ENCODE data around the gene SCD5. TPM values are rescaled to one million over a fixed set of nuclear protein-coding genes. Genes with fewer than 3 reads are reported as not detected.

The SCD5 gene
- total and polyA plus RNA-seq, 2 of the 4 experiments (the other 2 are of a cell fraction) = 12.4 to 13.5 TPM

DNA sequence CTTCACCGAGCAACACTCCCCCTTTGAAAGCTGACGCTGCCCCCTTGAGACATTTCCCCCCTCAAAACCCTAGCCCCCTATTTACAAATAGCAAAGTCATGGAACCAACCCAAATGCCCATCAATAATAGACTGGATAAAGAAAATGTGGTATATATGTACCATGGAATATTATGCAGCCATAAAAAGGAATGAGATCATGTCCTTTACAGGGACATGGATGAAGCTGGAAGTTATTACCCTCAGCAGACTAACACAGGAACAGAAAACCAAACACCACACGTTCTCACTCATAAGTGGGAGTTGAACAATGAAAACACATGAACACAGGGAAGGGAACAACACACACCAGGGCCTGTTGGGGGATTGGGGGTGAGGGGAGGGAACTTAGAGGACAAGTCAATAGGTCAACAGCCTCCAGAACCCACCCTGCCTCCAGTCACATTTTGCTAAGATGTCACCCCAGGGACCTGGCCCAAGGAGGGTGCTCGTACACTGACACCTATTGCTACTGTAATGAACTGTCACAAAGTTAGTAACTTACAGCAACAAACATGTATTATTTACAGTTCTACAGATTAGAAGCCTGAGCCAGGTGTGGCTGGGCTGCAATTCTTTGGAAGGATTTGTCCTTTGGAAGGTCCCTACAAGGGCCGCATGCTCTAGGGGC, 20.6 kb downstream of the SCD5 start:
- intact Hi-C loops (cut with micrococcal nuclease) = no loop called here

More for the DNA sequence above, 20.6 kb downstream of the SCD5 start:
- Histone ChIP-seq H3K4me1 (ENCODE audit: control insufficient read depth, insufficient read depth, low read length) (peaks cover 17% of the 10 kb centered on the region), H3K23ac (ENCODE audit: low read depth, low read length) (no peak overlapping the region), H3K9ac (ENCODE audit: low read depth, low read length) (no peak overlapping the region), H3K4ac (ENCODE audit: low read depth, low read length) (no peak overlapping the region), H2BK20ac (ENCODE audit: low read depth, low read length) (no peak overlapping the region), H4K20me1 (ENCODE audit: insufficient read depth, low read length) (peaks cover 5% of the 10 kb centered on the region), H3K9me1 (ENCODE audit: insufficient read depth, low read length) (peaks cover 15% of the 10 kb centered on the region; the same call in 1 of the 2 replicates), H4K8ac (ENCODE audit: low read depth in 2 of 2, low read length in 2 of 2) (no peak overlapping the region), H3K9me3 (ENCODE audit: control insufficient read depth, insufficient read depth, low read length) (no peaks in the 10 kb centered on the region), H4K5ac (ENCODE audit: low read depth, low read length) (no peak overlapping the region), H2BK15ac (ENCODE audit: low read depth, low read length) (no peak overlapping the region), H2AFZ (replicated peaks; ENCODE audit: low read length, poor library complexity) (no peak overlapping the region), H3K4me3 (ENCODE audit: insufficient read depth, low read depth, low read length) (no peak overlapping the region), H3K18ac (ENCODE audit: low read depth, low read length) (no peak overlapping the region), H2AK9ac (replicated peaks; ENCODE audit: low read depth, low read length, poor library complexity) (no peak overlapping the region), H4K91ac (ENCODE audit: insufficient read depth, low read depth, low read length) (no peak overlapping the region), H3K36me3 (ENCODE audit: control insufficient read depth, insufficient read depth, low read length) (no peaks in the 10 kb centered on the region), H2BK120ac (ENCODE audit: low read depth, low read length) (no peak overlapping the region), H3K27me3 (ENCODE audit: control insufficient read depth, insufficient read depth, low read length) (no peaks in the 10 kb centered on the region), H3K14ac (replicated peaks; ENCODE audit: low read depth, low read length) (no peak overlapping the region), H2BK5ac (ENCODE audit: low read depth, low read length, poor library complexity, severe bottlenecking) (no peak overlapping the region), H3K4me2 (ENCODE audit: low read depth, low read length) (no peak overlapping the region), H3K79me1 (ENCODE audit: low read depth in 1 of 2, low read length in 2 of 2) (peaks cover 26 to 39% of the 10 kb centered on the region in 2 experiments), H3K27ac (ENCODE audit: insufficient read depth, low read length) (no peak overlapping the region), H3K56ac (ENCODE audit: extremely low read depth, insufficient read depth, low read length) (no peak overlapping the region), H2AK5ac (ENCODE audit: low read depth, low read length) (no peak overlapping the region)
- POLR2A ChIA-PET (ENCODE audit: unreplicated experiment) = no interaction called here
- in situ Hi-C loops (cut with MboI; ENCODE audit: low sequenced_read_pairs) = no loop called here
- BruUV-seq (replicated peaks) = no TSS peak
- dilution Hi-C loops (cut with HindIII; ENCODE audit: low sequenced_read_pairs, unreplicated experiment) = no loop called here
- no peak for TF ChIP-seq POLR2A (IDR thresholded peaks at IDR 0.05; ENCODE audit: low read depth, low read length)
- TF ChIP-seq, protein P1, sequence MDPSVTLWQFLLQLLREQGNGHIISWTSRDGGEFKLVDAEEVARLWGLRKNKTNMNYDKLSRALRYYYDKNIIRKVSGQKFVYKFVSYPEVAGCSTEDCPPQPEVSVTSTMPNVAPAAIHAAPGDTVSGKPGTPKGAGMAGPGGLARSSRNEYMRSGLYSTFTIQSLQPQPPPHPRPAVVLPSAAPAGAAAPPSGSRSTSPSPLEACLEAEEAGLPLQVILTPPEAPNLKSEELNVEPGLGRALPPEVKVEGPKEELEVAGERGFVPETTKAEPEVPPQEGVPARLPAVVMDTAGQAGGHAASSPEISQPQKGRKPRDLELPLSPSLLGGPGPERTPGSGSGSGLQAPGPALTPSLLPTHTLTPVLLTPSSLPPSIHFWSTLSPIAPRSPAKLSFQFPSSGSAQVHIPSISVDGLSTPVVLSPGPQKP (IDR thresholded peaks at IDR 0.05; ENCODE audit: borderline replicate concordance, low read depth, low read length) = no peak
- no peak for TF ChIP-seq MAZ (IDR thresholded peaks at IDR 0.05; ENCODE audit: borderline replicate concordance, low read depth, low read length)
- TF ChIP-seq MAFK (IDR thresholded peaks at IDR 0.05; ENCODE audit: low read depth, low read length) = no peak
- no peak for TF ChIP-seq CHD1 (IDR thresholded peaks at IDR 0.05; ENCODE audit: low read depth, low read length)
- TF ChIP-seq RCOR1 (IDR thresholded peaks at IDR 0.05; ENCODE audit: insufficient replicate concordance, low read length) = no peak
- TF ChIP-seq, protein P2, sequence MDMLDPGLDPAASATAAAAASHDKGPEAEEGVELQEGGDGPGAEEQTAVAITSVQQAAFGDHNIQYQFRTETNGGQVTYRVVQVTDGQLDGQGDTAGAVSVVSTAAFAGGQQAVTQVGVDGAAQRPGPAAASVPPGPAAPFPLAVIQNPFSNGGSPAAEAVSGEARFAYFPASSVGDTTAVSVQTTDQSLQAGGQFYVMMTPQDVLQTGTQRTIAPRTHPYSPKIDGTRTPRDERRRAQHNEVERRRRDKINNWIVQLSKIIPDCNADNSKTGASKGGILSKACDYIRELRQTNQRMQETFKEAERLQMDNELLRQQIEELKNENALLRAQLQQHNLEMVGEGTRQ (IDR thresholded peaks at IDR 0.05; ENCODE audit: low read depth, low read length) = no peak
- no peak for TF ChIP-seq SMC3 (IDR thresholded peaks at IDR 0.05; ENCODE audit: low read depth, low read length)
- TF ChIP-seq NFE2L2 (IDR thresholded peaks at IDR 0.05; ENCODE audit: low read depth, low read length) = no peak
- TF ChIP-seq RAD21 (IDR thresholded peaks at IDR 0.05; ENCODE audit: low read length) = no peak
- TF ChIP-seq FOS (IDR thresholded peaks at IDR 0.05; ENCODE audit: low read depth, low read length) = no peak
- TF ChIP-seq CTCF (conservative IDR thresholded peaks at IDR 0.05; ENCODE audit: low read depth, low read length) = no peak
- no peak for TF ChIP-seq CEBPB (IDR thresholded peaks at IDR 0.05; ENCODE audit: low read depth, low read length)
- no peak for TF ChIP-seq RFX5 (IDR thresholded peaks at IDR 0.05; ENCODE audit: low read depth, low read length)
- TF ChIP-seq BHLHE40 (IDR thresholded peaks at IDR 0.05; ENCODE audit: low read depth, low read length) = no peak
- no peak for TF ChIP-seq MXI1 (IDR thresholded peaks at IDR 0.05; ENCODE audit: borderline replicate concordance, low read depth, low read length)
- ATAC-seq (ENCODE audit: low read depth) (no peak), DNase-seq (no peak)
- WGBS, 2 experiments (ENCODE audit: extremely low coverage in 2 of 2, insufficient read length in 1 of 2) = no CpG with 5 or more reads among the region's 5 CpGs
- CTCF ChIA-PET = interaction anchor here (0.6 kb wide), 1 partner anchor 171 kb away, joined by 3 read pairs; no protein-coding TSS in a partner anchor

All from IMR-90 (cell line).